ENCODE measurements around the gene NLRP14. TPM values are rescaled to one million over a fixed set of nuclear protein-coding genes. Genes with fewer than 3 reads are reported as not detected.

Gene NLRP14
- total and polyA plus RNA-seq, 2 of the 8 experiments (the other 6 are each of a cell fraction or from before 2014, with no cell fraction given): 0.05 TPM; not detected in 1

DNA sequence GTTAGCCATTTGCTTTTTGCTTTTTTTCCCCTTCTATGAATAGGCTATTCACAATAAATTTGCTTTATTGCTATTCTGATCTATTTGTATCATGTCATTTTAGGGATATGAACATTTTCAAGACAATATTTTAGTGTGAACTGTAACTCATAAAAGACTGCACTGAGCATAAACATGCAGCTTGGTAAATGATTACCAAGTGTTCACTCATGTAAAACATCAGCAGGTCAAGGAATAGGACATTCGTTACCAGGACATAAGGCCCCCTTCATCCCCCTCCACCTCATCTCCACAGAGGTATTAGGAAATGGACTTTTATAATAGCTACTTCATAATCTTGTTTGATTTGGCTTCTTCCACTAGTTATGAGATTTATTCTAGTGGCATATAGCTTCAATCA is 12.4 kb downstream of the NLRP14 start:
- Histone ChIP-seq H3K23ac (ENCODE audit: insufficient read length) (no peak overlapping the region), H3K18ac (ENCODE audit: extremely low read depth, low read length) (no peak overlapping the region), H4K8ac (ENCODE audit: extremely low read depth, insufficient read depth, low read length) (no peak overlapping the region), H2BK120ac (replicated peaks; ENCODE audit: low read depth, low read length) (no peak overlapping the region), H3K9ac (replicated peaks in 1 of 4; ENCODE audit: extremely low read depth in 1 of 4, low read depth in 3 of 4, low read length in 3 of 4) (no peak overlapping the region), H2AFZ (ENCODE audit: low read length) (no peak overlapping the region), H2AK5ac (ENCODE audit: low read depth, low read length) (no peak overlapping the region), H3K4me3 (ENCODE audit: extremely low read depth in 1 of 4, insufficient read depth in 2 of 4, low read depth in 3 of 4, low read length in 4 of 4) (no peak overlapping the region), H3K14ac (ENCODE audit: insufficient read length) (no peak overlapping the region), H3K4me2 (ENCODE audit: insufficient read depth in 1 of 2, low read depth in 2 of 2, low read length in 2 of 2) (no peak overlapping the region), H4K5ac (ENCODE audit: insufficient read length, low read depth, low read length) (no peak overlapping the region), H2BK12ac (ENCODE audit: low read depth, low read length) (no peak overlapping the region), H2BK20ac (ENCODE audit: low read length) (no peak overlapping the region), H3K27ac (ENCODE audit: low read depth, low read length) (no peak overlapping the region), H3K27me3 (replicated peaks in 1 of 4; ENCODE audit: control insufficient read depth in 3 of 4, extremely low read depth in 1 of 4, insufficient read depth in 3 of 4, low read length in 3 of 4) (no peaks in the 10 kb centered on the region; a peak in 1 of 7 replicates), H2BK5ac (ENCODE audit: low read depth, low read length) (no peak overlapping the region), H3K9me3 (ENCODE audit: insufficient read depth in 2 of 2, low read depth in 1 of 2, low read length in 1 of 2) (no peaks in the 10 kb centered on the region), H4K20me1 (replicated peaks in 1 of 2; ENCODE audit: control insufficient read depth in 1 of 2, insufficient read depth in 2 of 2, low read length in 2 of 2) (no peaks in the 10 kb centered on the region), H3K4me1 (replicated peaks in 1 of 4; ENCODE audit: control insufficient read depth in 3 of 4, insufficient read depth in 4 of 4, low read length in 3 of 4) (no peaks in the 10 kb centered on the region), H4K91ac (replicated peaks; ENCODE audit: insufficient read length, low read length) (no peak overlapping the region), H3K79me2 (ENCODE audit: control insufficient read depth in 1 of 2, insufficient read depth in 2 of 2, low read length in 2 of 2) (no peaks in the 10 kb centered on the region), H3K36me3 (ENCODE audit: control insufficient read depth in 2 of 4, insufficient read depth in 4 of 4, low read length in 3 of 4) (no peaks in the 10 kb centered on the region), H2BK15ac (ENCODE audit: low read length) (no peak overlapping the region), H3K56ac (replicated peaks; ENCODE audit: insufficient read length, low read depth, low read length) (no peak overlapping the region), H3K23me2 (ENCODE audit: low read depth, low read length) (no peaks in the 10 kb centered on the region), H3K4ac (replicated peaks; ENCODE audit: insufficient read length, low read depth, low read length) (no peak overlapping the region), H3K79me1 (ENCODE audit: low read depth, low read length) (no peaks in the 10 kb centered on the region)
- TF ChIP-seq NANOG (IDR thresholded peaks at IDR 0.05; ENCODE audit: insufficient read depth, low read depth, low read length, poor library complexity, severe bottlenecking): no peak
- TF ChIP-seq TAF7 (optimal IDR thresholded peaks at IDR 0.05; ENCODE audit: borderline replicate concordance, low read depth, low read length): no peak
- TF ChIP-seq CTBP2 (IDR thresholded peaks at IDR 0.05; ENCODE audit: borderline replicate concordance, insufficient read depth, insufficient read length, low read length): no peak
- TF ChIP-seq SRF (IDR thresholded peaks at IDR 0.05; ENCODE audit: low read depth, low read length): no peak
- TF ChIP-seq POU5F1 (IDR thresholded peaks at IDR 0.05; ENCODE audit: low read depth, low read length): no peak
- TF ChIP-seq HDAC6 (IDR thresholded peaks at IDR 0.05; ENCODE audit: low read depth, low read length): no peak
- no peak for TF ChIP-seq BACH1 (IDR thresholded peaks at IDR 0.05; ENCODE audit: low read length)
- TF ChIP-seq CEBPB (IDR thresholded peaks at IDR 0.05; ENCODE audit: low read depth, low read length): no peak
- TF ChIP-seq JUND (IDR thresholded peaks at IDR 0.05; ENCODE audit: low read length): no peak
- TF ChIP-seq SUZ12 (IDR thresholded peaks at IDR 0.05; ENCODE audit: low read length): no peak
- DNase-seq (ENCODE audit: low read depth in 1 of 2, low spot score in 2 of 2) (no peak), FAIRE-seq (no peak)
- 25% methylated on average over 1 of the region's 1 CpG; no CpG with 5 or more reads in 1 of the 2 experiments for WGBS, 2 experiments (ENCODE audit: extremely low coverage in 1 of 2, insufficient coverage in 1 of 2, insufficient read length in 1 of 2, insufficient replicate concordance in 2 of 2, low coverage in 1 of 2, low lambda C conversion rate in 2 of 2, missing lambda C conversion rate in 1 of 2)
- CTCF ChIA-PET (ENCODE audit: partially characterized antibody): interaction anchor here (0.9 to 1.3 kb wide), 2 partner anchors 220 to 278 kb away, joined by 3 read pairs; no protein-coding TSS in a partner anchor
- POLR2A ChIA-PET (ENCODE audit: partially characterized antibody): no interaction called here
